Measurements from ENCODE around the gene OSBPL5. TPM values are rescaled to one million over a fixed set of nuclear protein-coding genes. Genes with fewer than 3 reads are reported as not detected.
A peak's percentile ranks its signal among the peaks of the same experiment; 100 is the strongest.

Gene OSBPL5
- total and polyA plus RNA-seq, 12 donors: 2.7 to 30.6 (median 20.7) TPM

DNA sequence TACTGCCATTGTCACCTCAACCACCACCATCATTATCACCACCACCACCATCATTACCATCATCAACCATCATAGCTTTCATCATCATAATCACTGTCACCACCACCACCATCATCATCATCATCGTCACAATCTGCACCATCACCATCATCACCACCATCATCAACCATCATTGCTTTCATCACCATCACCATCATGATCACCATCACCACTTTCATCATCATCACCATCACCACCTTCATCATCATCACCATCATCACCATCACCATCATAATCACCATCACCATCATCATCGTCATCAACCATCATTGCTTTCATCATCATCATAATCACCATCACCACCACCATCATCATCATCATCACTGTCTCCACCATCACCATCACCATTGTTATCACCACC, 8.7 kb upstream of the OSBPL5 start:
- DNase-seq: no peak
- WGBS, 4 donors: 84 to 97% (median 91%) methylated on average over 2 of the region's 2 CpGs
- Histone ChIP-seq H3K4me1 (replicated peaks in 1 of 2) (peaks cover 6 to 12% of the 10 kb centered on the region in 2 donors), H3K9me3 (replicated peaks in 1 of 3) (no peaks in the 10 kb centered on the region), H3K27me3 (no peaks in the 10 kb centered on the region), H3K36me3 (replicated peaks in 1 of 2) (no peaks in the 10 kb centered on the region), H3K27ac (no peak overlapping the region), H3K4me3 (no peak overlapping the region)
- TF ChIP-seq POLR2A (IDR thresholded peaks at IDR 0.05): no peak
- TF ChIP-seq, protein P1, sequence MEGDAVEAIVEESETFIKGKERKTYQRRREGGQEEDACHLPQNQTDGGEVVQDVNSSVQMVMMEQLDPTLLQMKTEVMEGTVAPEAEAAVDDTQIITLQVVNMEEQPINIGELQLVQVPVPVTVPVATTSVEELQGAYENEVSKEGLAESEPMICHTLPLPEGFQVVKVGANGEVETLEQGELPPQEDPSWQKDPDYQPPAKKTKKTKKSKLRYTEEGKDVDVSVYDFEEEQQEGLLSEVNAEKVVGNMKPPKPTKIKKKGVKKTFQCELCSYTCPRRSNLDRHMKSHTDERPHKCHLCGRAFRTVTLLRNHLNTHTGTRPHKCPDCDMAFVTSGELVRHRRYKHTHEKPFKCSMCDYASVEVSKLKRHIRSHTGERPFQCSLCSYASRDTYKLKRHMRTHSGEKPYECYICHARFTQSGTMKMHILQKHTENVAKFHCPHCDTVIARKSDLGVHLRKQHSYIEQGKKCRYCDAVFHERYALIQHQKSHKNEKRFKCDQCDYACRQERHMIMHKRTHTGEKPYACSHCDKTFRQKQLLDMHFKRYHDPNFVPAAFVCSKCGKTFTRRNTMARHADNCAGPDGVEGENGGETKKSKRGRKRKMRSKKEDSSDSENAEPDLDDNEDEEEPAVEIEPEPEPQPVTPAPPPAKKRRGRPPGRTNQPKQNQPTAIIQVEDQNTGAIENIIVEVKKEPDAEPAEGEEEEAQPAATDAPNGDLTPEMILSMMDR (IDR thresholded peaks at IDR 0.05): no peak
- intact Hi-C loops (cut with DNase I): no loop called here

DNA sequence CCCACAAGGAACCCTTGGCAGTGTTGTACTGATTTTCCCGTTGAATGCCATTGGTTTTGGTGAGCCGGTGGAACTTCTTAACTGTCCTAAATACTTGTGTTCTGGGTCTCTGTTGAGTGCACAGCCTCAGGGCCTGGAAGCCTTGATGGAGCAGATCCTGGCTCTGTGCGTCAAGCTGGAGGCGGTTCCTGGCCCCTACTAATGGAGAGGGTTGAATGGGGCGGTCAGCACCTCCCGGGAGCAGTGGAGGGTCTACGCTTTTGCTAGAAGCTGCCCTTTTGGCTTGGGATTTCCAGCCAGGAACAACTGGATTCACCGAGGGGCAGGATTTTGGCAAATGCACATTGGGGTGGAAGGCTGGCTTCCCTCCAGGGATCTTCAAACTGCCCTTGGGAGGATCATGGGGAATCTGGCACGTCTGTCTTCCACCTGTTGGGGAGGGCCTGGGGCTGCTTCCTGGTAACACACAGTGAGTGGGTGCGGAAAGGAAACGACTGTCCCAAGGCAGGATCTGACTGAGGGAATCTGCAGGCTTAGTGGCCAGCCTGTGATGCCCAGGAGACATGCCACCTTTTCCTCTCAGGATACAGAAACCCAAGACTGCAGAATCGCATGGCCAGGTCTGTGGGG, 6.9 kb upstream of the OSBPL5 start:
- DNase-seq: no peak
- no peaks in the 10 kb centered on the region for H3K36me3 ChIP-seq (replicated peaks in 1 of 2)
- intact Hi-C loops (cut with DNase I): no loop called here
- H3K4me1 ChIP-seq (replicated peaks in 1 of 2): peaks cover 6 to 12% of the 10 kb centered on the region in 2 donors
- WGBS, 4 donors: 73 to 82% (median 79%) methylated on average over 4 to 12 of the region's 12 CpGs
- H3K27ac ChIP-seq: no peak overlapping the region
- no peak overlapping the region for H3K4me3 ChIP-seq
- H3K9me3 ChIP-seq (replicated peaks in 1 of 3): no peaks in the 10 kb centered on the region
- TF ChIP-seq, protein P1 (IDR thresholded peaks at IDR 0.05): no peak
- TF ChIP-seq POLR2A (IDR thresholded peaks at IDR 0.05): no peak
- H3K27me3 ChIP-seq: no peaks in the 10 kb centered on the region

DNA sequence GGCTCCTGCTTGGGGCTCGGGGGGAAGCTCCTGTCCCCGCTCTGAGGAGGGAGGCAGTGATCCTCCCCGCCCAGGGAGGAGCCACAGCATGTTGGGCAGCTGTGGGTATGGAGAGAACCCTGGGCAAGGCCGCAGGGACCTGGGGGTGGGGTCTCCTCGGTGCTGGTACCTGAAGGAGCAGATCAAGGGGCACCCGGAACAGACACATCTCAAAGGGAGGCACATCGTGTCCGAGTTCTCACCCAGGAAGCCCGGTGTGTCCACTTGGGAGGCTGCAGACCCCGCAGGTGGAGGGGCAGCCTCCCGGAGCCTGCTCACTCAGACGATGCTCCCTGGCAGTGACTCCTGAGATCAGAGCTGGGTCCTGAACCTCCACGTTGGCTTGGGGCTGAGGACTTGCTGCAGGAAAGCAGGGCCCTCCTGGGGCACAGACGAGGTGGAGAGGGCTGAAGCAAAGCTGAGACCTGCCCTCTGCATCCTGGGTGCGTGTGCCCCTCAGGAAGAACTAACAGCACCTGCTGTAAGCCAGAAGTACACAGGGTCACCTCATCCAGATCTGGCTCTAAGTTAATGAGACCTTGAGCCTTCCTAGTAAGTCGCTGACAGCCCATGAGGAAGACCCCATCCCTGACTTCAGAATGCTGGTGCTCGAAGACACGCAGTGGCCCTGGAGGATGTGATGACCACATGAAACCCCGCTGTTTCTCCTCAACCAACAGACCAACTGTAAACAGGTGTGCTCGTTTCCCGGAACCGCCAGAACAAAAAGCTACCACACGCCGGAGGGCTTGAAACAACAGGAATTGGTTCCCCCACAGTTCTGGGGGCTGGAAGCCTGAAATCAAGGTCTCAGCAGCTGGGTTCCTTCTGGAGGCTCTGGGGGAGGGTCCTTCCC, 5.9 kb upstream of the OSBPL5 start:
- DNase-seq: no peak
- peaks cover 6 to 12% of the 10 kb centered on the region in 2 donors for H3K4me1 ChIP-seq (replicated peaks in 1 of 2)
- TF ChIP-seq, protein P1 (IDR thresholded peaks at IDR 0.05): no peak
- no peak for TF ChIP-seq POLR2A (IDR thresholded peaks at IDR 0.05)
- no peaks in the 10 kb centered on the region for H3K36me3 ChIP-seq (replicated peaks in 1 of 2)
- WGBS, 4 donors: 83 to 91% (median 86%) methylated on average over 18 to 24 of the region's 24 CpGs
- intact Hi-C loops (cut with DNase I): no loop called here
- no peaks in the 10 kb centered on the region for H3K9me3 ChIP-seq (replicated peaks in 1 of 3)
- H3K4me3 ChIP-seq: no peak overlapping the region
- H3K27me3 ChIP-seq: no peaks in the 10 kb centered on the region
- H3K27ac ChIP-seq: no peak overlapping the region

- 37 to 57% (median 47%) methylated on average over 8 to 18 of the region's 18 CpGs for WGBS, 4 donors
- peak overlapping the region in 1 of 5 donors; percentile 77 for H3K27ac ChIP-seq
- peak overlapping the region in 1 of 4 donors; percentile 45 for H3K4me3 ChIP-seq
- H3K4me1 ChIP-seq (replicated peaks in 1 of 2): peaks cover 12 to 18% of the 10 kb centered on the region in 2 donors
- no peaks in the 10 kb centered on the region for H3K27me3 ChIP-seq
- intact Hi-C loops (cut with DNase I): no loop called here
- DNase-seq: no peak
- H3K36me3 ChIP-seq (replicated peaks in 1 of 2): no peaks in the 10 kb centered on the region
- TF ChIP-seq, protein P1 (IDR thresholded peaks at IDR 0.05): no peak
- no peak for TF ChIP-seq POLR2A (IDR thresholded peaks at IDR 0.05)
- no peaks in the 10 kb centered on the region for H3K9me3 ChIP-seq (replicated peaks in 1 of 3)
These were observed 5.1 kb upstream of the OSBPL5 start for GRCh38 chr11:3170044-3170755.
